Mesendoderm (in vitro differentiated cells): Measurements from ENCODE around the gene KLHL25.

Experiments used
- DNase-seq: peaks from one replicate; pipeline ENCODE4 v3.0.0; 2013
- H2AK5ac ChIP-seq: 2 replicates; pipeline ENCODE4 v1.6.1; 2013; ENCODE audit warnings: low read length, inconsistent platforms
- H2BK120ac ChIP-seq: 2 replicates; pipeline ENCODE4 v1.6.1; 2013; ENCODE audit warnings: low read depth, mild to moderate bottlenecking, low read length, moderate library complexity, mixed read lengths
- H2BK15ac ChIP-seq: replicated peaks from 2 replicates; pipeline ENCODE4 v1.6.1; 2013; ENCODE audit warnings: low read depth, mild to moderate bottlenecking, moderate library complexity
- H2BK5ac ChIP-seq: 2 replicates; pipeline ENCODE4 v1.6.1; 2013; ENCODE audit warnings: low read length, inconsistent platforms
- H3K18ac ChIP-seq: 2 replicates; pipeline ENCODE4 v1.6.1; 2013; ENCODE audit warnings: mild to moderate bottlenecking, low read length, mixed read lengths
- H3K23ac ChIP-seq: one replicate; pipeline ENCODE4 v1.6.1; 2013; ENCODE audit warnings: low read length
- H3K27ac ChIP-seq: 2 replicates; pipeline ENCODE4 v1.5.1; 2013; ENCODE audit warnings: low read depth, mild to moderate bottlenecking, inconsistent platforms, low read length, moderate library complexity
- H3K27me3 ChIP-seq: 2 replicates; pipeline ENCODE4 v1.6.1; 2013; ENCODE audit warnings: low read length, control low read depth, mild to moderate bottlenecking, inconsistent platforms; ENCODE audit not compliant: insufficient read depth, poor library complexity
- H3K36me3 ChIP-seq: 2 replicates; pipeline ENCODE4 v1.6.1; 2013; ENCODE audit warnings: low read length, inconsistent platforms; ENCODE audit not compliant: control insufficient read depth, insufficient read depth
- H3K4ac ChIP-seq: one replicate; pipeline ENCODE4 v1.6.1; 2013; ENCODE audit warnings: low read depth, mild to moderate bottlenecking, low read length, moderate library complexity
- H3K4me1 ChIP-seq: 2 replicates; pipeline ENCODE4 v1.6.1; 2013; ENCODE audit warnings: low read depth, low read length, inconsistent platforms; ENCODE audit not compliant: control insufficient read depth
- H3K4me2 ChIP-seq: 2 replicates; pipeline ENCODE4 v1.6.1; 2013; ENCODE audit warnings: low read length
- H3K4me3 ChIP-seq: 2 replicates; pipeline ENCODE4 v1.5.1; 2013; ENCODE audit warnings: mild to moderate bottlenecking, low read length
- H3K56ac ChIP-seq: one replicate; pipeline ENCODE4 v1.6.1; 2013; ENCODE audit warnings: low read length
- H3K79me1 ChIP-seq: 2 replicates; pipeline ENCODE4 v1.6.1; 2013; ENCODE audit warnings: low read length, inconsistent platforms
- H3K79me2 ChIP-seq: 2 replicates; pipeline ENCODE4 v1.6.1; 2013; ENCODE audit warnings: mild to moderate bottlenecking, low read length; ENCODE audit not compliant: control insufficient read depth, insufficient read depth
- H3K9ac ChIP-seq: 2 replicates; pipeline ENCODE4 v1.6.1; 2013; ENCODE audit warnings: low read length, inconsistent platforms
- H4K5ac ChIP-seq: one replicate; pipeline ENCODE4 v1.6.1; 2013; ENCODE audit warnings: low read length
- H4K8ac ChIP-seq: one replicate; pipeline ENCODE4 v1.6.1; 2013; ENCODE audit warnings: low read depth, mild to moderate bottlenecking, control low read depth, low read length, moderate library complexity
- WGBS: extraction: QIAGEN DNeasy Blood & Tissue Kit; methylation state at CpG from one replicate; pipeline ENCODE4 v1.1.7; 2013; ENCODE audit warnings: low lambda C conversion rate, missing lambda C conversion rate; ENCODE audit not compliant: insufficient coverage; ENCODE audit errors: extremely low coverage; 5-methylcytosine and 5-hydroxymethylcytosine counted together

Gene KLHL25

GRCh38 chr15:85742186-85742821 lies 52.4 kb downstream of the KLHL25 start:
- H3K27me3 ChIP-seq: no peaks in the 10 kb centered on the region
- no peak overlapping the region for H3K9ac ChIP-seq
- no peak overlapping the region for H3K23ac ChIP-seq
- no peak overlapping the region for H3K4me3 ChIP-seq
- no peak overlapping the region for H2BK120ac ChIP-seq
- H3K4ac ChIP-seq: no peak overlapping the region
- no peak overlapping the region for H2BK5ac ChIP-seq
- H3K18ac ChIP-seq: no peak overlapping the region
- no peak overlapping the region for H3K27ac ChIP-seq
- no peaks in the 10 kb centered on the region for H3K79me1 ChIP-seq
- H3K79me2 ChIP-seq: no peaks in the 10 kb centered on the region
- H2BK15ac ChIP-seq: no peak overlapping the region
- no peak overlapping the region for H4K8ac ChIP-seq
- no peak overlapping the region for H3K4me2 ChIP-seq
- H3K56ac ChIP-seq: no peak overlapping the region
- peaks cover 5% of the 10 kb centered on the region for H3K36me3 ChIP-seq
- no CpG with 5 or more reads among the region's 8 CpGs for WGBS
- no peak overlapping the region for H4K5ac ChIP-seq
- H3K4me1 ChIP-seq: no peaks in the 10 kb centered on the region
- DNase-seq: no peak
- no peak overlapping the region for H2AK5ac ChIP-seq

- H3K36me3 ChIP-seq: peaks cover 5% of the 10 kb centered on the region
Measured at GRCh38 chr15:85741662-85742061, 53.1 kb downstream of the KLHL25 start.

DNA sequence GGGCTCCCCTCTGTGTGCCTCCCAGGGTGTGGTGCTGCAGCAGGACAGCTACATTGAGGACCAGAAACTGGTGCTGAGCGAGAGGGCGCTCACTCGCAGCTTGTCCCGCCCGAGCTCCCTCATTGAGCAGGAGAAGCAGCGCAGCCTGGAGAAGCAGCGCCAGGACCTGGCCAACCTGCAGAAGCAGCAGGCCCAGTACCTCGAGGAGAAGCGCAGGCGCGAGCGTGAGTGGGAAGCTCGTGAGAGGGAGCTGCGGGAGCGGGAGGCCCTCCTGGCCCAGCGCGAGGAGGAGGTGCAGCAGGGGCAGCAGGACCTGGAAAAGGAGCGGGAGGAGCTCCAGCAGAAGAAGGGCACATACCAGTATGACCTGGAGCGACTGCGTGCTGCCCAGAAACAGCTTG lies 53.7 kb downstream of the KLHL25 start:
- no peaks in the 10 kb centered on the region for H3K79me2 ChIP-seq
- H4K5ac ChIP-seq: no peak overlapping the region
- no peak overlapping the region for H3K56ac ChIP-seq
- no peak overlapping the region for H4K8ac ChIP-seq
- no peak overlapping the region for H3K4me2 ChIP-seq
- no peak overlapping the region for H3K4ac ChIP-seq
- no CpG with 5 or more reads among the region's 20 CpGs for WGBS
- H2BK15ac ChIP-seq: no peak overlapping the region
- no peak overlapping the region for H3K18ac ChIP-seq
- H3K36me3 ChIP-seq: peaks cover 7% of the 10 kb centered on the region
- H3K4me1 ChIP-seq: no peaks in the 10 kb centered on the region
- H2AK5ac ChIP-seq: no peak overlapping the region
- no peak overlapping the region for H2BK5ac ChIP-seq
- H3K4me3 ChIP-seq: no peak overlapping the region
- no peak overlapping the region for H3K23ac ChIP-seq
- H3K27ac ChIP-seq: no peak overlapping the region
- no peak overlapping the region for H3K9ac ChIP-seq
- H3K27me3 ChIP-seq: no peaks in the 10 kb centered on the region
- no peak overlapping the region for H2BK120ac ChIP-seq
- H3K79me1 ChIP-seq: no peaks in the 10 kb centered on the region
- DNase-seq: no peak

More at GRCh38 chr15:85741662-85742061, 53.1 kb downstream of the KLHL25 start:
- no CpG with 5 or more reads among the region's 11 CpGs for WGBS
- Histone ChIP-seq H2BK15ac (no peak overlapping the region), H3K9ac (no peak overlapping the region), H3K79me2 (no peaks in the 10 kb centered on the region), H3K23ac (no peak overlapping the region), H4K5ac (no peak overlapping the region), H3K56ac (no peak overlapping the region), H3K27ac (no peak overlapping the region), H4K8ac (no peak overlapping the region), H3K18ac (no peak overlapping the region), H3K27me3 (no peaks in the 10 kb centered on the region), H3K4me1 (no peaks in the 10 kb centered on the region), H2AK5ac (no peak overlapping the region), H3K4ac (no peak overlapping the region), H2BK5ac (no peak overlapping the region), H3K4me3 (no peak overlapping the region), H2BK120ac (no peak overlapping the region), H3K79me1 (no peaks in the 10 kb centered on the region), H3K4me2 (no peak overlapping the region)
- no peak for DNase-seq

DNA sequence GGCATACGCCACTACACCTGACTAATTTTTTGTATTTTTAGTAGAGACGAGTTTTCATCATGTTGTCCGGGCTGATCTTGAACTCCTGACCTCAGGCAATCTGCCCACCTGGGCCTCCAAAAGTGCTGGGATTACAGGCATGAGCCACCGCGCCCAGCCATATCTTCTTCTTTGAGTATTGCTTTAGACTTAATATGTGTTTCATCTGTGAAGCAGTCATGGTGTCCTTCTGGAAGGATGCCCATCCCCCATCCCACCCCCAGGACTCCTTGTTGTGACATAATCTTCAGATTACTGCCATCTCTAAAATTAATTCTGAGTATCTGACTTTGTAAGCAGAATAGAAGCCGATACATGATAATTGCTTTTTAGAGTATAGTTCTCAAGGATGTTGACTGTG lies 57.7 kb downstream of the KLHL25 start:
- H3K36me3 ChIP-seq: peaks cover 10% of the 10 kb centered on the region

GRCh38 chr15:85733416-85733815 lies 61.3 kb downstream of the KLHL25 start:
- Histone ChIP-seq H3K79me2 (no peaks in the 10 kb centered on the region), H3K23ac (no peak overlapping the region), H2BK15ac (no peak overlapping the region), H3K4me1 (no peaks in the 10 kb centered on the region), H3K27me3 (no peaks in the 10 kb centered on the region), H4K8ac (no peak overlapping the region), H3K18ac (no peak overlapping the region), H3K4ac (no peak overlapping the region), H3K4me2 (no peak overlapping the region), H2BK5ac (no peak overlapping the region), H3K4me3 (no peak overlapping the region), H3K9ac (no peak overlapping the region), H4K5ac (no peak overlapping the region), H3K27ac (no peak overlapping the region), H3K79me1 (no peaks in the 10 kb centered on the region), H2AK5ac (no peak overlapping the region), H3K36me3 (peaks cover 10% of the 10 kb centered on the region), H3K56ac (no peak overlapping the region), H2BK120ac (no peak overlapping the region)
- no peak for DNase-seq

More for the DNA sequence above, 57.7 kb downstream of the KLHL25 start:
- no peak overlapping the region for H2BK15ac ChIP-seq
- no peaks in the 10 kb centered on the region for H3K27me3 ChIP-seq
- no peaks in the 10 kb centered on the region for H3K79me2 ChIP-seq
- no peak overlapping the region for H2AK5ac ChIP-seq
- H3K56ac ChIP-seq: no peak overlapping the region
- no peak overlapping the region for H4K8ac ChIP-seq
- H3K4me3 ChIP-seq: no peak overlapping the region
- no peak overlapping the region for H2BK5ac ChIP-seq
- H3K4me2 ChIP-seq: no peak overlapping the region
- DNase-seq: no peak
- no peak overlapping the region for H2BK120ac ChIP-seq
- no peak overlapping the region for H4K5ac ChIP-seq
- H3K4ac ChIP-seq: no peak overlapping the region
- no peak overlapping the region for H3K27ac ChIP-seq
- H3K79me1 ChIP-seq: no peaks in the 10 kb centered on the region
- H3K9ac ChIP-seq: no peak overlapping the region
- no peak overlapping the region for H3K18ac ChIP-seq
- no CpG with 5 or more reads among the region's 6 CpGs for WGBS
- no peak overlapping the region for H3K23ac ChIP-seq
- H3K4me1 ChIP-seq: no peaks in the 10 kb centered on the region
